Endothelial cell of umbilical vein (primary cell): ENCODE results near the gene CD101. TPM values are rescaled to one million over a fixed set of nuclear protein-coding genes. Genes with fewer than 3 reads are reported as not detected.

ENCODE experiments used
- BruUV-seq: library from RNA; stranded (reverse); fragments of 400-500 nt; replicated peaks from 2 replicates; lab custom pipeline; 2021; lab: Mats Ljungman, UMichigan
- CTCF ChIA-PET: fragments of 300-600, 350-600 bp; sonication (Branson Sonifier 250); formaldehyde crosslinking; loops from one replicate; lab custom pipeline; 2021; ENCODE audit warnings: antibody characterized with exemption, inconsistent platforms; lab: Charles Lee
- POLR2A ChIA-PET: fragments of 300-600, 350-600 bp; sonication (Branson Sonifier 250); formaldehyde crosslinking; loops from one replicate; lab custom pipeline; 2021; ENCODE audit warnings: antibody characterized with exemption, inconsistent platforms; lab: Charles Lee
- DNase-seq: peaks from one replicate; pipeline ENCODE4 v3.0.0-alpha.2; 2011; ENCODE audit warnings: low read depth, low spot score
- FAIRE-seq: peaks from 2 replicates; lab custom pipeline; 2011; peaks lifted over from hg19 to GRCh38; lab: Jason Lieb, UNC
- H2AFZ ChIP-seq: 2 replicates; pipeline ENCODE4 v1.6.0; 2012; ENCODE audit warnings: low read depth, low read length, control low read depth, inconsistent platforms
- H3K27ac ChIP-seq: 2 replicates; pipeline ENCODE4 v1.5.1; 2011; ENCODE audit warnings: low read depth, mild to moderate bottlenecking, control low read depth, low read length, moderate library complexity; ENCODE audit not compliant: insufficient read depth
- H3K27me3 ChIP-seq, 2 experiments: 2 replicates each; pipeline versions ENCODE4 v1.6.0 to v1.6.1; 2011; ENCODE audit warnings: low read length in 2 of 2, mixed read lengths in 1 of 2; ENCODE audit not compliant: control insufficient read depth in 2 of 2, insufficient read depth in 2 of 2
- H3K36me3 ChIP-seq, 2 experiments: 2 replicates in 1 of 2; 3 replicates in 1 of 2; pipeline ENCODE4 v1.5.1; 2011; ENCODE audit warnings: low read length in 2 of 2, mild to moderate bottlenecking in 1 of 2, moderate library complexity in 1 of 2; ENCODE audit not compliant: control insufficient read depth in 2 of 2, insufficient read depth in 2 of 2; ENCODE audit errors: extremely low read depth in 1 of 2
- H3K4me1 ChIP-seq: 3 replicates; pipeline ENCODE4 v1.5.1; 2011; ENCODE audit warnings: mild to moderate bottlenecking, low read length; ENCODE audit not compliant: control insufficient read depth, insufficient read depth; ENCODE audit errors: extremely low read depth
- H3K4me2 ChIP-seq: 2 replicates; pipeline ENCODE4 v1.6.1; 2011; ENCODE audit warnings: low read length, control low read depth, mixed read lengths; ENCODE audit not compliant: insufficient read depth
- H3K4me3 ChIP-seq, 3 experiments: fragments of 200-600 bp in 1 of 3; sonication (generic), shearing (Covaris generic) in 1 of 3; replicated peaks in 1 of 3; 2 replicates each; pipeline ENCODE4 v1.5.1; 2011 to 2016; ENCODE audit warnings: control low read depth in 3 of 3, low read length in 3 of 3, mild to moderate bottlenecking in 2 of 3, inconsistent platforms in 1 of 3, low read depth in 1 of 3, moderate library complexity in 1 of 3; ENCODE audit not compliant: insufficient read depth in 1 of 3
- H3K79me2 ChIP-seq: 2 replicates; pipeline ENCODE4 v1.6.0; 2012; ENCODE audit warnings: low read length, inconsistent platforms; ENCODE audit not compliant: control insufficient read depth, insufficient read depth
- H3K9ac ChIP-seq: replicated peaks from 2 replicates; pipeline ENCODE3; 2011; ENCODE audit warnings: low read length, control low read depth; ENCODE audit not compliant: insufficient read depth; ENCODE audit errors: extremely low read depth
- H3K9me1 ChIP-seq: replicated peaks from 3 replicates; pipeline ENCODE4 v1.6.0; 2011; ENCODE audit warnings: mild to moderate bottlenecking, low read length; ENCODE audit not compliant: control insufficient read depth, insufficient read depth; ENCODE audit errors: extremely low read depth
- H3K9me3 ChIP-seq: replicated peaks from 2 replicates; pipeline ENCODE4 v1.5.1; 2012; ENCODE audit warnings: low read length, inconsistent platforms; ENCODE audit not compliant: control insufficient read depth, insufficient read depth
- H4K20me1 ChIP-seq: replicated peaks from 2 replicates; pipeline ENCODE3; 2011; ENCODE audit warnings: mild to moderate bottlenecking, low read length; ENCODE audit not compliant: control insufficient read depth, insufficient read depth; ENCODE audit errors: extremely low read depth
- CTCF ChIP-seq, 2 donors: IDR thresholded peaks; 1 replicate in 1 of 2; 2 replicates in 1 of 2; pipeline ENCODE4 v1.5.1; 2011; ENCODE audit warnings: low read length in 2 of 2, mild to moderate bottlenecking in 2 of 2, moderate library complexity in 2 of 2, control low read depth in 1 of 2, inconsistent platforms in 1 of 2, low read depth in 1 of 2; ENCODE audit not compliant: insufficient read depth in 1 of 2; ENCODE audit errors: extremely low read depth in 1 of 2
- EZH2 ChIP-seq: IDR thresholded peaks from 2 replicates; pipeline ENCODE4 v1.6.1; 2012; ENCODE audit warnings: borderline replicate concordance, low read depth, mild to moderate bottlenecking, moderate library complexity, low read length, inconsistent platforms; ENCODE audit not compliant: severe bottlenecking
- FOS ChIP-seq: IDR thresholded peaks from 2 replicates; pipeline ENCODE4 v1.6.1; 2011; ENCODE audit warnings: mild to moderate bottlenecking, low read length, moderate library complexity, borderline replicate concordance; ENCODE audit not compliant: insufficient read depth
- GATA2 ChIP-seq: IDR thresholded peaks from 2 replicates; pipeline ENCODE4 v1.7.0; 2011; ENCODE audit warnings: low read depth, mild to moderate bottlenecking, moderate library complexity, mixed read lengths, low read length; ENCODE audit not compliant: insufficient read length, insufficient read depth
- JUN ChIP-seq: IDR thresholded peaks from 2 replicates; pipeline ENCODE4 v1.6.1; 2011; ENCODE audit warnings: borderline replicate concordance, low read depth; ENCODE audit not compliant: insufficient read length, insufficient read depth
- MAX ChIP-seq: IDR thresholded peaks from 2 replicates; pipeline ENCODE4 v1.6.1; 2011; ENCODE audit not compliant: insufficient read depth, insufficient read length
- MYC ChIP-seq: IDR thresholded peaks from one replicate; pipeline ENCODE4 v1.6.1; 2011; ENCODE audit warnings: mild to moderate bottlenecking, low read depth, low read length
- POLR2A ChIP-seq: IDR thresholded peaks from 2 replicates; pipeline ENCODE4 v1.6.1; 2012; ENCODE audit warnings: low read depth, mild to moderate bottlenecking, control low read depth, low read length
- POLR2AphosphoS5 ChIP-seq: IDR thresholded peaks from 2 replicates; pipeline ENCODE4 v1.6.1; 2012; ENCODE audit warnings: low read depth, mild to moderate bottlenecking, control low read depth, low read length, moderate library complexity; ENCODE audit not compliant: insufficient read depth
- dilution Hi-C: fragments of 300-500 bp; cut with MboI; formaldehyde crosslinking; loops from one replicate; pipeline ENCODE4 v1.15.0; 2019; ENCODE audit warnings: low sequenced_read_pairs; ENCODE audit not compliant: extremely low pct_ligation_motif_present
- intact Hi-C: fragments of 100-400 bp; cut with micrococcal nuclease; formaldehyde crosslinking; loops from one replicate; pipeline ENCODE4 v1.10.0; 2022
- polyA plus RNA-seq, 4 experiments: library from polyadenylated mRNA; depleted of rRNA in 3 of 4; stranded (reverse) in 3 of 4; unstranded in 1 of 4; fragments of >200 nt; gene quantifications; 2 replicates each; pipeline versions ENCODE4 v1.2.1 to v1.2.3, GENCODE V29; 2011 to 2012; ENCODE audit warnings: missing spikeins in 1 of 4
- total RNA-seq: library from RNA; stranded (reverse); gene quantifications from 2 replicates; pipeline ENCODE4 v1.2.3, GENCODE V29; 2021

The CD101 gene
- total and polyA plus RNA-seq, 2 donors (not counting 3 experiments of a cell fraction or from before 2014, with no cell fraction given): 0.04 to 0.97 TPM

GRCh38 chr1:116991171-116991845 is 10.3 kb upstream of the CD101 start:
- no peak overlapping the region for H3K9ac ChIP-seq
- H3K36me3 ChIP-seq: no peaks in the 10 kb centered on the region

More at GRCh38 chr1:116991171-116991845, 10.3 kb upstream of the CD101 start:
- Histone ChIP-seq H3K4me2 (no peak overlapping the region), H4K20me1 (no peaks in the 10 kb centered on the region), H3K4me1 (no peaks in the 10 kb centered on the region), H2AFZ (no peak overlapping the region), H3K9me1 (no peaks in the 10 kb centered on the region), H3K9me3 (no peaks in the 10 kb centered on the region), H3K79me2 (no peaks in the 10 kb centered on the region), H3K27me3 (no peaks in the 10 kb centered on the region), H3K27ac (no peak overlapping the region), H3K4me3 (no peak overlapping the region)
- ChIA-PET POLR2A (no interaction called here), CTCF (no interaction called here)
- DNase-seq (no peak), FAIRE-seq (no peak)
- intact Hi-C loops: no loop called here
- dilution Hi-C loops: no loop called here
- TF ChIP-seq GATA2: no peak
- no peak for TF ChIP-seq EZH2
- TF ChIP-seq FOS: no peak
- TF ChIP-seq POLR2A: no peak
- no peak for TF ChIP-seq POLR2AphosphoS5
- TF ChIP-seq JUN: no peak
- TF ChIP-seq CTCF (IDR thresholded peaks at IDR 0.05; ENCODE audit: extremely low read depth in 1 of 2, insufficient read depth in 1 of 2, low read depth in 1 of 2, low read length in 2 of 2): no peak
- TF ChIP-seq MAX: no peak
- TF ChIP-seq MYC: no peak
- no TSS peak for BruUV-seq
